NCI-H187 treated with DMSO at 0.1 percent for 48 hours (cell line): ENCODE measurements around the gene ANKRD55.
"Not testable (repeated sequence)": the region's sequence is repeated elsewhere in the genome, so short reads cannot be mapped to it uniquely, and the experiment has no call there.

Source experiments
- DNase-seq: peaks from one replicate; lab custom pipeline; 2025; lab: John Stamatoyannopoulos, UW

Gene ANKRD55

GRCh38 chr5:56253126-56253525 lies 20.0 kb upstream of the ANKRD55 start:
- no peak for DNase-seq

GRCh38 chr5:56251918-56252553 lies 18.9 kb upstream of the ANKRD55 start:
- DNase-seq, result no peak

GRCh38 chr5:56251440-56251839 lies 18.3 kb upstream of the ANKRD55 start:
- no peak for DNase-seq

GRCh38 chr5:56250011-56250410 lies 16.9 kb upstream of the ANKRD55 start:
- no peak for DNase-seq

GRCh38 chr5:56249085-56249484 lies 16.0 kb upstream of the ANKRD55 start:
- DNase-seq, result not testable (repeated sequence)

GRCh38 chr5:56247592-56247991 lies 14.5 kb upstream of the ANKRD55 start:
- no peak for DNase-seq

GRCh38 chr5:56246769-56247168 lies 13.6 kb upstream of the ANKRD55 start:
- no peak for DNase-seq

GRCh38 chr5:56245481-56245880 lies 12.4 kb upstream of the ANKRD55 start:
- DNase-seq, result no peak

- no peak for DNase-seq
Observed at GRCh38 chr5:56244627-56245026, 11.5 kb upstream of the ANKRD55 start.

- not testable (repeated sequence) for DNase-seq
Observed at GRCh38 chr5:56242271-56242670, 9.1 kb upstream of the ANKRD55 start.

GRCh38 chr5:56232538-56232937 lies 592 bp downstream of the ANKRD55 start:
- DNase-seq, result no peak

GRCh38 chr5:56230576-56230975 lies 2.6 kb downstream of the ANKRD55 start:
- DNase-seq, result no peak

GRCh38 chr5:56229111-56229510 lies 4.0 kb downstream of the ANKRD55 start:
- DNase-seq, result no peak

- no peak for DNase-seq
Observed at GRCh38 chr5:56228631-56229030, 4.5 kb downstream of the ANKRD55 start.

- no peak for DNase-seq
Observed at GRCh38 chr5:56227691-56228090, 5.4 kb downstream of the ANKRD55 start.

- not testable (repeated sequence) for DNase-seq
Observed at GRCh38 chr5:56223298-56223697, 9.8 kb downstream of the ANKRD55 start.

GRCh38 chr5:56221601-56222000 lies 11.5 kb downstream of the ANKRD55 start:
- not testable (repeated sequence) for DNase-seq

- no peak for DNase-seq
Observed at GRCh38 chr5:56215019-56215830, 17.9 kb downstream of the ANKRD55 start.

GRCh38 chr5:56213886-56214535 lies 19.1 kb downstream of the ANKRD55 start:
- not testable (repeated sequence) for DNase-seq

- DNase-seq, result no peak
Observed at GRCh38 chr5:56212130-56212879, 20.8 kb downstream of the ANKRD55 start.

GRCh38 chr5:56211298-56211865 lies 21.7 kb downstream of the ANKRD55 start:
- DNase-seq, result no peak

GRCh38 chr5:56208681-56209080 lies 24.4 kb downstream of the ANKRD55 start:
- no peak for DNase-seq
